GM21619 (cell line): ENCODE data around the gene APOO.
"Not testable (repeated sequence)": the region's sequence is repeated elsewhere in the genome, so short reads cannot be mapped to it uniquely, and the experiment has no call there.

Source experiments
- ATAC-seq: cut with Tn5 transposase; IDR thresholded peaks from one replicate; pipeline ENCODE4 v1.9.1; 2021; ENCODE audit not compliant: unreplicated experiment

APOO gene

DNA sequence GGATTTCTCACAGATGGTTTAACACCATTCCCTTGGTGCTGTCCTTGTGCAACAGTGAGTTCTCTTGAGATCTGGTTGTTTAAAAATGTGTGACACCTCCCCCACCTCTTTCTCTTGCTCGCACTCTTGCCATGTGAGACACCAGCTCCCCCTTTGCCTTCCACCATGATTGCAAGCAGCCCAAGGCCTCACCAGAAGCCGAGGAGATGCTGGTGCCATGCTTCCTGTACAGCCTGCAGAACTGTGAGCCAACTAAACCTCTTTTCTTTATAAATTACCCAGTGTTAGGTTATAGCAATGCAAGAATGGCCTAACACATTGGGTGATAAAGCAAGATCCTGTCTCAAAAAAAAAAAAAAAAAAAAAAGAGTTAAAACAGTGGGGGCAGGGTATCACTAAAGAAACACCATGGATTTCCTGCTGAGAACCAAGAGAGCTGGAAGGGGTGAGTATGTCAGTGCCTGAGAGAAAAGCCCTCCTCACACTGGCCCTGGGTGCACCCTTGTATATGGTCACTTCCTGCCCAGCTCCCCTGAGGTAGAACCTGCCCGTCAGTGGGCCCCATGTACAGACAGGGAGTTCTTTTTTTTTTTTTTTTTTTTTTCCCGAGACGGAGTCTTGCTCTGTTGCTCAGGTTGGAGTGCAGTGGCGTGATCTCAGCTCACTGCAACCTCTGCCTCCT lies 46.4 kb downstream of the APOO start:
- no peak for ATAC-seq

DNA sequence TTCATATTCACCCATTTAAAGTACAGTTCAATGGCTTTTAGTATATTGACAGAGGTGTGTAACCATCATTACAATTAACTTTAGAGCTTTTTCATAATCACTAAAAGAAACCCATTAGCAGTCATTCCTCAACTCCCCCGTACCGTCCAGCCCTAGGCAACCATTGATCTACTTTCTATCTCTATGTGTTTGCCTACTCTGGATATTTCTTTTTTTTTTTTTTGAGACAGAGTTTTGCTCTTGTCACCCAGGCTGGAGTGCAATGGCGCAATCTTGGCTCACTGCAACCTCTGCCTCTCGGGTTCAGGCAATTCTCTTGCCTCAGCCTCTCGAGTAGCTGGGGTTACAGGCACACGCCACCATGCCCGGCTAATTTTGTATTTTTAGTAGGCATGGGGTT lies 48.5 kb downstream of the APOO start:
- ATAC-seq: not testable (repeated sequence)

DNA sequence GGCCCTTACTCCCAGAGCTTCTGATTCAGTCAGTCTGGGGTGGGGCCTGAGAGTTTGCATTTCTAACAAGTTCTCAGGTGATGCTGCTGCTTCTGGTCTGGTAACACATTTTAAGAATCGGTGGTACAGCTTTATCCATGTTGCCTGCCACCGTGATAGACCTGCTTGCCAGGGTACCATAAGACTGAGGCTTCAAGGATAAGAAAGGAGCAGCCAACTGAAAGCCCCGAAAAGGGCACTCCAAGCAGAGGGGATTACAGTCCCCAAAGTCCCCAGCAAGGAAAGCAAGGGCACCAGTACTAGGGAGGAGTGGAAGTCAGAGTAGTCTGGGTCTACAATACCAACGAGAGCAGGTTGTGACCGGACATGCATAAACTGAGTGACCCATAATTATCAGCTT lies 49.8 kb downstream of the APOO start:
- ATAC-seq: no peak

DNA sequence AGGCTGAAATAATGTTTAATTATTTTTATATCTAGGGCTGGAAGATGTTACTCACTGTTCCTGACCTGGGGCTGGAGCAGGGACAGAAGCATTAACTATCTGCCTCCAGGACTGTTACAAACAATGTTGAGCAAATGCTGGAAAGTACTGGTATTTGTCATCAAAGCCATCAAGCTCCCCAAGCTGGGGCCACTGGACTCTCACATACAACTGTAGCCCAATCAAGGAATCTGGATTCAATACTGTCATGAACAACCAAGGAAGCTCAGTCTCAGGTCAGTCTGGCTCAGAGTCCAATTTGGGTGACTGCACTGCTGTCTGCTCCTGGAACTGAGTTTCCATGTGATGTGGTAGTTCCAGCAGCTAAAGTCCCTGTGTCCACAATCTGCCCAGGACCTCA lies 50.4 kb downstream of the APOO start:
- no peak for ATAC-seq

DNA sequence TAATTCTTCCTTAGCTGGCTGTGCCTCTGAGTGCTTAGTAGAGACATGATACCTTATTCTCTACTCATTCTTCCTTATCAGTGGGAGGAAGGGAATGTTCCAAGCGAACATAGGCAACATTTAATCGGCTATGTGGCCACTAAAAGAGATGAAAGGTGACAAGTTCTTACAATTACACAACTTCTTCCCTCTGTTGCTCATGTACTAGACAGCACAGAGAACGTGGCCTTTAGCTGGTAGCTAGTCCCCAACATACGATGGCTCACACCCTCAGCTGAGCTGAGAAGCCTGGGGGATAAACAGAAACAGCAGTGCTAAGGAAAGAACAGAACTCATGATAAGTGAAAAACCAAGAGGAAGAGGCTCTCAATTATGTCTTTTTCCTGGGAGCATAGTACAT lies 52.2 kb downstream of the APOO start:
- no peak for ATAC-seq

DNA sequence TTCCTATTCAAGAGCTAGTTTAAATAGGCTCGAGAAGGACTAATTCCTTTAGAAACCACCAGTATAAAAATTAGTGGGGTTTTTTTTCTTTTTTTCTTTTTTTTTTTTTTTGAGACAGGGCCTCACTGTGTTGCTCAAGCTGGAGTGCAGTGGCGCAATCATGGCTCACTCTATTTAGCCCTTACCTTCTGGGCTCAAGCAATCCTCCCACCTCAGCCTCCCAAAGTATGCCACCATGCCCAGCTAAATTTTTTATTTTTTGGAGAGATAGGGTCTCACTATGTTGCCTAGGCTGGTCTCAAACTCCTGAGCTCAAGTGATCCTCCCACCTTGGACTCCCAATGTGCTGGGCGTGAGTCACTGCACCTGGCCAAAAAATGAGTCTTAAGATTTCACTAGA lies 52.8 kb downstream of the APOO start:
- no peak for ATAC-seq

DNA sequence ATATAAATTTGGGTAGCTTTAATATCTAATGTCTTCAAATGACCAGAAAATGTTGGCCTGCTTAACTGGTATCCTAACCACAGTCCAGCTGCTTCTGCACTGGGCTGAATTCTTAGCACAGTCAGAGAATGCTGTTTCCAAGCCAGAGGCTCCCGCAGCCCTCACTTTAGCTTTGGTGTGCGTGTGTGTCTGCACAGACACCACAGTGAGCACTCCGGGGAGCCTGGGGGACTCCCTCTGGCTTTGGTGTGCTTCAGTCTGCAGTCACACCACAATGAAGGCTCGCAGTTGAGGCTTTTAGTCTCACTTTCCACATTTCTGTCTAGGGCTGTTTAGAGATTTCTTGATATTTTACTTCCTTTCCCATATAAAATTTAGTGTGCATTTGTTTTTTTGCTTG lies 53.6 kb downstream of the APOO start:
- ATAC-seq: no peak

DNA sequence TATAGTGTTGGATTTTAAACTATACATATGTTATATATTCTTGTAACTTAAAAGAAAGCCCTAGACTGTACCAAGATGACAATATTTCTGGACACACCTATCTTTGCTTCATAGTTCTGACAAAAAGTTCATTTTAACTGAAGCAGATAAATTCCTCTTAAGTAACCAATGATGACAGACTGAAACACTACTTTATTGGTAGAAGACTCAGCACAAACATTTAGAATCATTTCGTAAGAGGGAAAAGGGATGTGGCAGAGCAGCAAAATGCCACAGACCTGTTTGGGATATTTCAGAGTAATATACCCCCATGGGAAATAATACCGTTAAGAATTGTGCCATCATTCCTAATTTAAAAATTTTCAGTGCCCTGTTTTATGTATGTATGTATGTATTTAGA lies 56.2 kb downstream of the APOO start:
- ATAC-seq: no peak

DNA sequence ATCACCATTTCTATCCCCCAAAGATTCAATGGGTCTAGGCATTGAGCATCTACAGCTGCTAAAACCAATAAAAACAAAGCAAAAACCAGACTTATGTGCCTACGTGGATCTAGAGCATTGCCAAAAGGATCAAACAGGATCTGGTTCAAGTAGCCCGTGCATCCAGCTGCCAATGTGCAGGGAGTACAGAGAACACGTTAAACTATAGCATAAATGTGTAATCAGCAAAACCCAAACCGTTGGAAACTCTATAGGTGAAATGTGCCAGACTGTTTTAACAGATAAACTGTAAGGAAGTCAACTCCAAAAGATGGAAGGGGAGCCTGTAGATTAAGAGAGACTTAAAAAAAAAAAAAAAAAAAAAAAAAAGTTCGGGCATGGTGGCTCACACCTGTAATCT lies 58.5 kb downstream of the APOO start:
- ATAC-seq: no peak

DNA sequence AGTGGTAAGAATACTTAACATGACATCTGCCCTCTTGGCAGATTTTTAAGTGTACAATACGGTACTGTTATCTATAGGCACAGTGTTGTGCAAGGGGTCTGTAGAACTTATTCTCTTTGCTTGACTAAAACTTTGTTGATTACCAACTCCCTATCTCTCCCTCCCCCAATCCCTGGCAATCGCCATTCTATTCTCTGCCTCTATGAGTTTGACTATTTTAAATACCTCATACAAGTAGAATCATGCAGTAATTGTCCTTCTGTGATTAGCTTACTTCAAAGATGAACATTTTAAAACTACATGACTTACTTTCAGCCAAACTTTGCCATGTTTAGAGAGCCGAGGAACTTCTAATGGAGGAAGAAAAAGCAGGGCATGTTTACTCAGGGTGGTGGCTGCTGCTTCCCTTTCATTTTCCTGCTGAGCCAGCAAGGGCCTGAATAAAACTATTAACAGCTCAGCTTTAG lies 62.4 kb downstream of the APOO start:
- no peak for ATAC-seq

DNA sequence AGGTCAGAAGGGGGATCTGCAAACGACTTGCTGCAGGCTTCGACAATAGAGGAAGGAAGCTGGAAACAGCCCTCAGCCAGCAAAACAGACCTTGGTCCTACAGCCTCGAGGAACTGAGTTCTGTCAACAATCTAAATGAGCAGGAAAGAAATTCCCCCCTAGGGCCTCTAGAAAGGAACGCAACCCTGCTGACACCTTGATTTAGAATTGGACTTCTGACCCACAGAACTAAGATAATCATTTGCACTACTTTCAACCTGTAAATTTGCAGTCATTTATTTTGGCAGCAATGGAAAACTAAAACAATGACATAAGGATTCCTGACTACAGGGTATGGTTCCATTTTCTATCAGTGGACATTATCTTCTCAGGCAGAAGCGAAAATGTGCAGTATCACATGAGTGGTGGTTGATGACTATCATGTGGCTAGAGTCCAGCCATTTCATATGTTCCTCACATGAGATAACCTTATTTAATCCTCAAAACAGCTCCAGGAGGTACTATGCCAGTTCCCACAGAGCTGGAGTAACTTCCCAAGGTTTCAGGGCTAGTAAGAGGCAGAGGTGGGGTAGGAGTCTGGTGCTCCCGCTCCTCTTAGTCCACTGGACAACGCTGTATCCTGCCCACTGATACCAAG lies 63.1 kb downstream of the APOO start:
- ATAC-seq: no peak

DNA sequence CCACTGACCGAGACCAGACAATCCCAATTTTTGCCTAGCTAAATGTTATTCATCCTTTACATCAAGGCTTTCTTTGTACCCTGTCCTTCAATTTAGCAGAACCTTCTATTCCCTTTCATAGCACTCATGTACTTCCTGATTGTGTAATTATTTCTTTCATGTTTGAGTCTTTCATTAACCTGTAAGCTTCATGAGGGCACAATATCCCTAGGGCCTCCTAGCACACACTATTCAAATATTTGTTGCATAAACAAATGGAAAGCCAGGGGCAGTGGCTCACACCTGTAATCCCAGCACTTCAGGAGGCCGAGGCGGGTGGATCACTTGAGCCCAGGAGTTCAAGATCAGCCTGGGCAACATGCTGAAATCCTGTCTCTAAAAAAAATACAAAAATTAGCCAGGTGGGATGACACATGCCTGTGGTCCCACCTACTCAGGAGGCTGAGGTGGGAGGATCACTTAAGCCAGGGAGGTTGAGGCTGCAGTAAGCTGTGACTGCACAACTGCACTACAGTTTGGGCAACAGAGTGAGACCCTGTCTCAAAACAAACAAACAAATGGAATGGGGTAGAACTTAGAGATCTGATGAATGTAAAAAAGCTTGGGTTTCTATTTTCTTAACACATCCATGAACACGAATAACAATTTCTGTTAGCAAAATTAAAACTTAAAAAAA lies 65.8 kb downstream of the APOO start:
- ATAC-seq: no peak

DNA sequence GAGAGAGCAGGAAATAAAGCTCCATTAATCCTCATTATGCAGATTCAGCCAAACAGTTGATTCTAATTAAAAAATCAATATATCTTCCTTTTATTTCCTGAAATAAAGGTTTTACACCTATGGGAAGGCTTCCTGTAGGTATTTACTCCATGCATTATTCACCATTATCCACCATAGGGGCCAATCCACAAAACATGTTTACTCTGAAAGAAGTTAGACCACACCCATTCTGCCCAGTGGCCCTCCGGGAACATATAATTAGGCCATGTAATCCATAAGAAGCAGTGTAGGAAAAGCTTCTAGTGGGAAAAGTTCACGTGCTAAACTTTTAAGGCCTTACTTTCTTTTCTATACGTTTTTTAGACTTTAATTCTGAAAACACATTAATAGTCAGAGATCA lies 67.1 kb downstream of the APOO start:
- no peak for ATAC-seq

DNA sequence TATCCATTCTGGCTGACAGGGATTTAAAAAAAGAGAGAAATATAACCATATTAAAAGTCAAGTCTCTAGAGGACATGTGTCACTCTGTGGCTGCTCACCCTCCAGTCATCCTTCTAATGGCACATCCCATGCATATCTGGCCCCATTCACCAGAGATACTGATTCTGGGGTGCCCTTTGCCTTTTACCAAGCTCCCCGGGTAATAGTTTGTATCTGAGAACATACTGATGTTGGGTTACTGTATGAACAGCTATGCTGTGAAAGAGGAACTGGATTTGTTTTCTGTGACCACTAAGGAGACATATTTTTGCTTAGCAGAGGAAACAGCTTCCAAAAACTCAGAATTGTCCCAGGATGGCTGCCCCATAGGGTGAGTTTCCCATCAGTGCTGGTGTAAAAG lies 68.8 kb downstream of the APOO start:
- no peak for ATAC-seq

DNA sequence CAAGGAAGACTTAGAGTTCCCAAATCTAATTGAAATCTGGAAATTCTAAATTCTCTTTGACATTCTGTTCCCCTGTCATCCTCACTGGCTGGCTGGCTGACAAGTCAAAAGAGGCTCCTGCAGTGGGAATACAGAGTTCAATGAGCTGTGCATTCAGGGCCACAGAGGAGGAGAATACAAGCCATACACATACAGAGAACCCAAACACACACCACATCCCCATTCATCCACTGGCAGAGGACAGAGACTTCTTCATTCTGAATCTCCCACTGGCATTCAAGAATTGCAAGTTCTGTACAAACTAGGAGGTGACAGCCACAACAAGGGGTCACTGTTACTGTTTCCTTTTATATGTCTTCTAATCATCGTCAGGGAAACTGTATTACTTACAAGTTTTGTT lies 75.0 kb downstream of the APOO start:
- ATAC-seq: no peak

DNA sequence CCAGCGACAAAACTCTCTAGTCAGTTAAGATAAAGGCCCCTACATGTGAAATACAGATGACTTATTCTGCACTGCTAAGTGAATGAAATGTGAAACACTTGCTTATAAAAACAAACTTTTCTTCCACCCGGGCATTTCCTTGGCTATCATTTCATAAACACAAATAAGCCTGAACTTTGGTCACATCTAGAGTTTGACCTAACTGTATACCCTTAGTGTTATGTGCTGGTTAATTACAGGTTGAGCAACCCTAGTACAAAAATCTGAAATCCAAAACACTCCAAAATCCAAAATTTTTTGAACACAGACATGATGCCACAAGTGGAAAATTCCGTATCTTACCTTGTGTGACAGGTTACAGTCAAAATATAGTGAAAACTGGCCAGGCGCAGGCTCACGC lies 78.9 kb downstream of the APOO start:
- no peak for ATAC-seq

DNA sequence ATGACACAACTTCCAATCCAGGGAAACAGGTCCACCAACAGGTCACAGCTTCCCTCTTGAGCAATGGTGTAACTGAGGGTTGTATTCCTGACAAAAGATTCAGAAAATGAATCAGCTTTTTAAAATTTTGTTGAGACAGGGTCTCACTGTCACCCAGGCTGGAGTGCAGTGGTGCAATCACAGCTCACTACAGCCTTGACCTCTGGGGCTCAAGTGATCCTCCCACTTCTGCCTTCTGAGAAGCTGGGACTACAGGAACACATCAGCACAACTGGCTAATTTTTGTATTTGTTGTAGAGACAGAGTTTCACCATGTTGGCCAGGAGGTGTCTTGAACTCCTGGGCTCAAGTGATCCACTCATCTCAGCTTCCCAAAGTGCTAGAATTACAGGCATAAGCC lies 81.1 kb downstream of the APOO start:
- ATAC-seq: no peak

DNA sequence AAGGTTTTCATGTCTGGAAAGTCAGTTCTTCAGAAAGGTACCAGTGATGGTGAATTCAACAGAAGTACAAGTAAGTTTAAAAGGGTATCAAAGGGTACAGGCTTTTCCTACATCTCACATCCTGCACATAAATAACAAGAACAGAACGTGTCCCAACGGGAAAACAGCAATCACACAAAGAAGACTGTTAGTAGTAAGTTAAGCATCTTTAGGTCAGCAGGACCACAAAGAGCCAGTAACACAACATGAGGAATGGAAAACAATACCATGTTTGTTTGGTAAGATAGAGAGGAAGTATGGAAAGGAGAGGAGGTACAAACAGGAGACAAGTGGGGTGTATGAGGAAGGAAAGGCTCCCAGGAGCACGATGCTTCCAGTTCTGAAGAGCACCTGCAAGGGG lies 81.5 kb downstream of the APOO start:
- ATAC-seq: no peak

DNA sequence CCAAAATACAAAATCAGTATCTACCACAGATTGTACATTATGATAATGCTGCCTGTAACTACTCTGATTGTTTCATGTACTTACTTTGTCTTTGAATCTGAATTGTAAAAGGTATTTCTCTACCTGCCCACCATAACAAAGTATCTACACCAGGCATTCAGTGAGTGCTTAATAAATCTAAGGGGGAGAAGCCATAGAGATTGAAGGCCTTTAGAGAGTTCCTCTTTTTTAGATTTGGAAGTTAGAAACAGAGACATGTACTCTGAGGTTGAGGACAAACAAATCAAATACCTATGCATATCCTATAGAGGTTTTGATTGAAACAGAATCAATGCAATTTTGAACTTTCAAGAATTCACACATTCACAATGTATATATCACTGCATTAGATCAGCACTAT lies 82.1 kb downstream of the APOO start:
- ATAC-seq: no peak

DNA sequence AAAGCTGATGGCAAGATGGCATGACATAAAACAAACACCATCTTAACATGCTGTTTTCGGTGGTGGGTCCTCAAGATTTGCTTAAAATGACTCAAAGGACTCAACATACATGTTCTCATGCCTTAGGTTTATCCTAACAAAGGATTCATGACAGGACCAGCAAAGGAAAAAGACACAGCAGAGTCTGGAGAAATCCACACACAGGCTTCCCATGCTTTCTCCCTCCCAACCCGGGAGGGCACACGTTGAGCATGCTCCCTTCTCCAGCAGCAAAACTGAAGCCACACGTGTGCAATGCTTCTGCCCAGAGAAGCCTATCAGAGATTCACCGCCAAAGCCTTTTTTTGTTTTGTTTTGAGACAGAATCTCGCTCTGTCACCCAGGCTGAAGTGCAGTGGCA lies 84.9 kb downstream of the APOO start:
- ATAC-seq: no peak

DNA sequence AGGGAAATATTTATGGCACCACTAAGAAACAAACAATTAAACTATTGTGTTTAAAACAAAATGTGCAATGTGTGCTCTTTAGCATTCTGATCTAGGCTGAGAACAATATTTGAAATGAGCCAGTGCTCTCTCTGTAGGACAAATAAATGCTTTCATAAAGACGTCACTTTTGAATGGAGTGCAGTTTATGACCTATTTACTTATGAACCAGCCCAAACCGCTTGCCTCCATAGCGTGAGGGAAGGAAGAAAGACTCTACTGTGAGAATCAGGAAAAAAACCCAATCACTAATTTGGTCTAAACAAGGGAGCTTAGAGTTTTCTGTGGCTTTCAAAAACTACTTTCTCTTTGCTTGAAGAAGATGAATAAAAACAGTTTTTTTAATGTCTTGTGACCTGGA lies 85.3 kb downstream of the APOO start:
- no peak for ATAC-seq

DNA sequence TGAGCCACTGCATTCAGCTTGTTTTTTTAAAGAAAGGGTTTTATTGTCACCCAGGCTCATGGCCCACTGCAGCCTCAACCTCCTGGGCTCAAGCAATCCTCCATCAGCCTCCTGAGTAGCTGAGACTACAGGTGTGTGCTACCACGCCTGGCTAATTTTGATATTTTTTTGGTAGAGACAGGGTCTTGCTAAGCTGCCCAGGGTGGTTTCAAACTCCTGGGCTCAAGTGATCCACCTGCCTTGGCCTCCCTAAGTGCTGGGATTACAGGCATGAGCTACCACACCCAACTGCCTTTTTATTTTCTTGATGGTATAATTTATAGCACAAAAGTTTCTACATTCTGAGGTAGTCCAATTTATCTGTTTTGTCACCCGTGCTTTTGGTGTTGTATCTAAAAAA lies 85.9 kb downstream of the APOO start:
- ATAC-seq: no peak
